Activated T-helper 1 cell treated with anti-CD3 and anti-CD28 coated beads, Interleukin-12 subunit alpha, Interleukin-12 subunit beta, Interleukin-2, Interleukin-4 antibody, amounts not matched to agents 30 ng/mL and 10 ng/mL and 1 ng/mL, durations not matched to agents 14 hours and 24 hours and 36 hours (primary cell): ENCODE results near the gene RMC1. TPM values are rescaled to one million over a fixed set of nuclear protein-coding genes. Genes with fewer than 3 reads are reported as not detected.
"Not testable (repeated sequence)": the region's sequence is repeated elsewhere in the genome, so short reads cannot be mapped to it uniquely, and the experiment has no call there.

Experiments used
- DNase-seq: peaks from one replicate; pipeline ENCODE4 v3.0.0; 2021; ENCODE audit warnings: low spot score
- H3K27ac Mint-ChIP-seq: one replicate; pipeline ENCODE4 v1.8.0; 2021; ENCODE audit warnings: mild to moderate bottlenecking, mixed read lengths
- H3K27me3 Mint-ChIP-seq: one replicate; pipeline ENCODE4 v1.8.0; 2022; ENCODE audit warnings: mild to moderate bottlenecking, moderate library complexity, mixed read lengths; ENCODE audit not compliant: insufficient read depth
- H3K36me3 Mint-ChIP-seq: one replicate; pipeline ENCODE4 v1.8.0; 2021; ENCODE audit warnings: low read depth, mixed read lengths
- H3K4me1 Mint-ChIP-seq: one replicate; pipeline ENCODE4 v1.8.0; 2021; ENCODE audit warnings: low read depth, mixed read lengths
- H3K4me3 Mint-ChIP-seq: one replicate; pipeline ENCODE4 v1.8.0; 2021; ENCODE audit warnings: mild to moderate bottlenecking, moderate library complexity, mixed read lengths
- H3K9me3 Mint-ChIP-seq: one replicate; pipeline ENCODE4 v1.8.0; 2021; ENCODE audit warnings: mixed read lengths
- intact Hi-C: fragments of 100-400 bp; cut with micrococcal nuclease; formaldehyde crosslinking; loops from one replicate; pipeline ENCODE4 v1.15.1; 2024
- total RNA-seq: library from RNA; stranded (reverse); gene quantifications from 2 replicates; pipeline ENCODE4 v1.2.3, GENCODE V29; 2022

RMC1 gene
- total RNA-seq, 1 donor from 2014 or later = 56.3 TPM

DNA sequence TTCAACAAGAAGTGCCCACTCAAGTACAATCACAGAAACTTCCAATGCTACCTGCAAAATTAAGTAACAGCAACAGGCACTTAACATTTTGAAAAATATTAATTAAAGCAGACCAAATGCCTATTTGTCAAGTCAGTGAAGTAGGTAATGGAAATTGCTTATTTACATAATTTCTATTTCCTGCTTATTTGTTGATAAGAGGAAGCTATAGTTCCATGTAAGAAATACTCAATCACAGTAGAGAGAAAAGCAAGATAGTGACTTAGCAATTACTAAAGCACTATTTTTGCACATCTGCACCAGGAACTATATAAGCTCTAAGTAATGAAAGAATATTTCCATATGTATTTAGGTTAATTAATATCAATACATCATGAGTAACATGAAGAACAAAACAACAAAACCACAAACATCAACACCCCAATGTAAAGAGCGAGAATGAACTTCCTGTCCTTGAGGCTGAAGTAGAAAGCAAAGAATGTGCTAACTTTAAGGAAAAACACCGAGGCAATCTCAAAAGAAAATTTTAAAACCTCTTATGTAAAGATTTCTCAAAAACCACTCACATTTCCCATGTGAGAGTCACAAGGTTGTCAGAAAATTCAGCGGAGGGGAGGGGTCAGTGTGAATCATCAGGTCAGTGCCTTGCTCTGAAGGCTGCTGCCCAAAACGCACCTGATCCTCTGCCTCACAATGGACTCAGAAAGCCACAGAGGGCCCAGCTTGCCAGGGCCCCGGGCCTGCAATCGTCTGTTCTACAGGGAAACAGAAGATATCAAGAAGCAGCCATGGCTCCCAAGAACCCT, 70.5 kb downstream of the RMC1 start:
- Mint-ChIP-seq H3K27me3 (no peaks in the 10 kb centered on the region), H3K4me3 (peak overlapping the region; percentile 63), H3K4me1 (peaks cover 49% of the 10 kb centered on the region), H3K27ac (peak overlapping the region; percentile 89), H3K9me3 (no peaks in the 10 kb centered on the region), H3K36me3 (peaks cover 37% of the 10 kb centered on the region)
- DNase-seq = peak; percentile 27
- intact Hi-C loops = loop anchor here (1.0 kb wide), 2 partner anchors 9 to 12 kb away; partner anchors contain the start of gene NPC1

DNA sequence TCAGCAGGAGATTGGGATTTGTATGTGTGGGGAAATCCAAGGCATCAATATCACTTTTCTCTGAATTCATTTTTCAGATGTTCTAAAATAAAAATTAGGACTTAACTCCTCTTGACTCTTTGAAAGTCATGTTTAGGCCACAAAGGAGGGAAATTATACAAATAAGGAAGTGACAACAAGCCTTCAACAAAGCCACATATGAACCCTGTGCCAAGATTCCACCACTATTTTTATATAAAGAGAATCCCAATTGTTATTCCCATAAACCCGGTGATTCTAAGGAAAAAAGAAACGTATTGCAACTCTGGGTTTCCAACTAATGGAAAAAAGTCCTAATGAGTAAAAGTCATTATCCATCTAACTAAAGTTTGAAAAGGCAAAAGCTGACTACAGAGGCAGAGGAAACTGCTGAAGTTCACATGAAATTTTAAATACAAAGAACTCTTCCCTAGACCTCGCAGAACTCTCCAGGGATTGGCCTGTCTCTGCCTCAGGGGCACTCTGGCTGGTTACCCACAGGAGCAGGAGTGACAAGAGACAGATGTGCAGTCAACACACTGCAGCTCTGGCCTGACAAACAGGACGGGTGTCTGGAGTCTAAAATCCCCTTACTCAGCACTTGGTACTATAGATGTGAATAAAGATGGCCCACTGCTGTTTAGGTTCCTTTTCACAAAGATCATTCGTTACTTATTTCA, 71.4 kb downstream of the RMC1 start:
- Mint-ChIP-seq H3K36me3 (peaks cover 34% of the 10 kb centered on the region), H3K4me1 (peaks cover 56% of the 10 kb centered on the region), H3K4me3 (peak overlapping the region; percentile 63), H3K27ac (peak overlapping the region; percentile 89), H3K27me3 (no peaks in the 10 kb centered on the region), H3K9me3 (no peaks in the 10 kb centered on the region)
- no peak for DNase-seq
- intact Hi-C loops = loop anchor here (1.0 kb wide), 1 partner anchor 12 kb away; the partner anchor contains the start of gene NPC1

DNA sequence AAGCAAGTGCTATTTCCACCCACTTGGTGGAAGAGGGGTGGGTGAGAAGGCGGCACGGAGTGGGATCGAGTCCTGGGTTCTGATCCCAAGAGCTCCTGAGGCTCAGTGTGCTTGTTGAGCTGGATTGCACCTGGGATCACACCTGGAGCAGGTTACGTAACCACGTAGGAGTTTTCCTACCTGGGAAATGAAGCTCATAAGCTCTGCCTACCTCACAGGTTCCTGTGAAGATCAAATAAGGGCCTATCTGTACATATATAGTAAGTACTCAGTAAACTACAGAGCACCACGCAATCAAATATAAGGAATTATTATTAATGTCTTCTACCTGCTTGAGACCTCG, 72.0 kb downstream of the RMC1 start:
- intact Hi-C loops = no loop called here
- Mint-ChIP-seq H3K36me3 (peaks cover 37% of the 10 kb centered on the region), H3K9me3 (no peaks in the 10 kb centered on the region), H3K27ac (peak overlapping the region; percentile 89), H3K4me1 (peaks cover 61% of the 10 kb centered on the region), H3K4me3 (no peak overlapping the region), H3K27me3 (no peaks in the 10 kb centered on the region)
- DNase-seq = no peak

DNA sequence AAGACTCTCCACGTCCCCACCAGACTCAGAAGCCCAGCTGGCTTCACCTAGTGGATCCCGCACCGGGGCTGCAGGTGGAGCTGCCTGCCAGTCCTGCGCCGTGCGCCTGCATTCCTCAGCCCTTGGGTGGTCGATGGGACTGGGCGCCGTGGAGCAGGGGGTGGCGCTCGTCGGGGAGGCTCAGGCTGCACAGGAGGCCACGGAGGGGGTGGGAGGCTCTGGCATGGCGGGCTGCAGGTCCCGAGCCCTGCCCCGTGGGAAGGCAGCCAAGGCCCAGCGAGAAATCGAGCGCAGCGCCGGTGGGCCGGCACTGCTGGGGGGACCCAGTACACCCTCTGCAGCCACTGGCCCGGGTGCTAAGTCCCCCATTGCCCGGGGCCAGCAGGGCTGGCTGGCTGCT, 74.2 kb downstream of the RMC1 start:
- intact Hi-C loops, DNase-seq, H3K27me3 Mint-ChIP-seq, H3K9me3 Mint-ChIP-seq, H3K27ac Mint-ChIP-seq, H3K4me3 Mint-ChIP-seq: not testable (repeated sequence)
- H3K4me1 Mint-ChIP-seq = peaks cover 66% of the 10 kb centered on the region
- H3K36me3 Mint-ChIP-seq = peaks cover 40% of the 10 kb centered on the region

- no peak overlapping the region for H3K4me3 Mint-ChIP-seq
- peaks cover 67% of the 10 kb centered on the region for H3K4me1 Mint-ChIP-seq
- intact Hi-C loops = no loop called here
- H3K36me3 Mint-ChIP-seq = peaks cover 40% of the 10 kb centered on the region
- H3K27ac Mint-ChIP-seq = peak overlapping the region; percentile 5
- DNase-seq = no peak
- H3K9me3 Mint-ChIP-seq = no peaks in the 10 kb centered on the region
- no peaks in the 10 kb centered on the region for H3K27me3 Mint-ChIP-seq
These were observed 74.9 kb downstream of the RMC1 start for GRCh38 chr18:23578067-23578701.

DNA sequence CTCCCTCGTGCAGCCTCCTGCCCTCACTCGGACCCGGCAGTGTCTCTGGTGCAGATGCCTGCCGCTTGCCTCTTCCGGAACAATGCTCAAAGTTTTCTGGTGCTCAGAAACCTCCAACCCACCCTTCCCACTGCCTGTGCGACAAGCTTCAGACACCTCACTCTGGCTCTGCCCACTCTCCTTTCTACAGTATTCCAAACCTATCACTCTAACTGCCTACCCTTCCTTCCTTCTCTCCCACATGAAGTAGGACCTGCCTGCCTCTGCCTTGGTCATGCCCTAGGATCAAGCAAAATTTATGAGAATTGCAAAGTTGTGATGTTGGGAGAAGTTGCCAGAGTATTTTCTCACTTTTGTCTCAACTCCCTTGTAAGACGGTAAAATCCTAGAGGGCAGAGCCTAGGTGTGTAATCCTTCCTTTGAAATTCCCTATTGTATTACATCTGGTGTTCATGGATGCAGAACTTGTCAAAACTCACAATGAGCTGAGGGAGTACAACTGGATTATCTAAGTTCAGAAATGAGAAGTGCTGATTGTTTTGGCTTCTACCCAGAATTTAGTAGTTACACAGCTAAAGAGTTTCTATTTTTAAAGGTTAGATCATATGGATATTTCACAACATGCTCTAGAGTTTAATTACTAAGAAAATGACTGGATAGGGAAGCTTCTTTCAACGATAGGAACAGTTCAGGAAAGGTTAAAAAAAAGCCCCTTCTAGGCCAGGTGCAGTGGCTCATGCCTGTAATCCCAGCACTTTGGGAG, 75.8 kb downstream of the RMC1 start:
- intact Hi-C loops = no loop called here
- Mint-ChIP-seq H3K27me3 (no peaks in the 10 kb centered on the region), H3K9me3 (no peaks in the 10 kb centered on the region), H3K36me3 (peaks cover 45% of the 10 kb centered on the region), H3K4me1 (peaks cover 67% of the 10 kb centered on the region), H3K27ac (no peak overlapping the region), H3K4me3 (peak overlapping the region; percentile 0)
- DNase-seq = no peak

DNA sequence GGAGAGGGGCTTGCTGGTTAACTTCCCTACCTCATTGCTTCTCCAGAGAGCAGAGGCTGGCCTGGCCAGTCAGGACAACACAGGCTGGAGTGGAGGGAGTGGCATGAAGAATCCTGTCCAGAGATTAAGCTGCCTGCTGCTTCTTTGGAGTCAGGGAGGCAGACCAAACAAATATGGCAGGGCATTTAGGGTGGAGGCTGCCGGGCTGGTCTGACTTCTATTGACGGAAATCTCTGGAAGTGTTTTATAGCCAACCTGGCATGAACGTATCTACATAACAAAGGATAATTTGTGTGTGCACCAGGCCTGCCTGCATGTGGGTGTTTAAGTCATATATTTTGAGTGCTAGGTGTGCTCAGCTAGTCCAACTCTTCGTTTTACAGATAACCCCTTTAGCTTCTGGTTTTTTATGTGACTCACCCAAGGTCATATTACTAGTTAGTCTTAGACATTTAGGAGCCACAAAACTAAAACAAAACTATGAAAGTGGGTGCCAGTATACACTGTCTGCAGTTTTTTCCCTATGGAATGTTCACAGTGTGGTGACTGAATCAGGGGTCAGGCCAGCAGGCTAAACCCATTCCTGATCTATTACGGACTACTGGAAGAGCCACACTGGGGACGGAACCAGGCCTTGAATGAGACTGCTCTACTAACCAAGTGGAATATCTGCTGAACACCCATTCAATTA, 77.5 kb downstream of the RMC1 start:
- Mint-ChIP-seq H3K27ac (no peak overlapping the region), H3K4me3 (no peak overlapping the region), H3K9me3 (no peaks in the 10 kb centered on the region), H3K27me3 (no peaks in the 10 kb centered on the region), H3K4me1 (peaks cover 69% of the 10 kb centered on the region), H3K36me3 (peaks cover 35% of the 10 kb centered on the region)
- no peak for DNase-seq
- intact Hi-C loops = loop anchor here (10.0 kb wide), 2 partner anchors 346 to 446 kb away; partner anchors contain the start of gene CABLES1

Other genes starting within 250 kb of the RMC1 start
- 40.8 and 52.2 TPM in 2 replicates for gene RIOK3, start 50.2 kb upstream of the RMC1 start, total RNA-seq
- gene NPC1, start 83.0 kb downstream of the RMC1 start, total RNA-seq = 30.1 and 30.2 TPM in 2 replicates
- not detected in 2 replicates for gene ANKRD29, start 159.4 kb downstream of the RMC1 start, total RNA-seq
- gene LAMA3, start 185.9 kb downstream of the RMC1 start, total RNA-seq = not detected in 2 replicates